Stimulated activated CD8-positive, alpha-beta memory T cell treated with anti-CD3 and anti-CD28 coated beads, Interleukin-7, amount 100 ng/mL, for 24 hours (primary cell): ENCODE data around the gene STRIP1.
"Not testable (repeated sequence)": the region's sequence is repeated elsewhere in the genome, so short reads cannot be mapped to it uniquely, and the experiment has no call there.

Source experiments
- DNase-seq: peaks from one replicate; pipeline ENCODE4 v3.0.0-alpha.2; 2020; ENCODE audit warnings: low read depth

STRIP1 gene

DNA sequence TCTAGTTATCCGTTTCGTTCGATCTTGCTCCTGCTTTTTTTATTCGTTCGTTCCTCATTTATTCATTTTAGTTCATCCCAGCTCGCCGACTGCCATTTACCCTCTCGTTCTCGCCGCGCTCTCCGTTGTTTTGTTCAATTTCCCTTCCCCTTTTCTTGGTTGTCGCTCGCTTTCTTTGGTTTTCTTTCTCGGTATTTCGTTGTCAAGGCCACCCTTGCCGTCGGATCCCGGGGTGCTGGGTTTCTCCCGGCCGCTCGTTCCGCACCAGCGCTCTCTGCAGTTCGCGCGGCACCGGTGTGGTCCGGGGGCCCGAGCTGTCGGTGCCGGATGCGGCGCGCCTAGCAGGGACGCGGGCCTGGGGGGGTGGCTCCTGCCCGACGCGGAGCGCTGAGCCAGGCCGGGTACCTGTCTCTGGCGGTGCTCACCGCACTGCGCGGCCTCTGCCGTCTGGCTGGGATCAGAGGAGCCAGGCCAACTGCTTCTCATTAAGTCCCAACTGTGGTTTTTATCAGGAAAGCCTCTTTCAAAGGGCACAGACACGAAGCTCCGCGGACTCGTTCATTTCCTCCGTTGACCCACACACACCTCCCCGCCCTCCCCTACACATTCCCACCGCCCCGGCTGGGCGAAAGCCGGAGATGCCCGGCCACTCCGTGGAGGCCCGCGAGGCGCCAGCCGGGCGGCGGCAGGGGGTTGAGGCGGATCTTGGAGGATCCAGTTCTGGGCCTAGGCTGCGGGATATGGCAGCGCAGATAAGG, 34.4 kb downstream of the STRIP1 start:
- DNase-seq: no peak

DNA sequence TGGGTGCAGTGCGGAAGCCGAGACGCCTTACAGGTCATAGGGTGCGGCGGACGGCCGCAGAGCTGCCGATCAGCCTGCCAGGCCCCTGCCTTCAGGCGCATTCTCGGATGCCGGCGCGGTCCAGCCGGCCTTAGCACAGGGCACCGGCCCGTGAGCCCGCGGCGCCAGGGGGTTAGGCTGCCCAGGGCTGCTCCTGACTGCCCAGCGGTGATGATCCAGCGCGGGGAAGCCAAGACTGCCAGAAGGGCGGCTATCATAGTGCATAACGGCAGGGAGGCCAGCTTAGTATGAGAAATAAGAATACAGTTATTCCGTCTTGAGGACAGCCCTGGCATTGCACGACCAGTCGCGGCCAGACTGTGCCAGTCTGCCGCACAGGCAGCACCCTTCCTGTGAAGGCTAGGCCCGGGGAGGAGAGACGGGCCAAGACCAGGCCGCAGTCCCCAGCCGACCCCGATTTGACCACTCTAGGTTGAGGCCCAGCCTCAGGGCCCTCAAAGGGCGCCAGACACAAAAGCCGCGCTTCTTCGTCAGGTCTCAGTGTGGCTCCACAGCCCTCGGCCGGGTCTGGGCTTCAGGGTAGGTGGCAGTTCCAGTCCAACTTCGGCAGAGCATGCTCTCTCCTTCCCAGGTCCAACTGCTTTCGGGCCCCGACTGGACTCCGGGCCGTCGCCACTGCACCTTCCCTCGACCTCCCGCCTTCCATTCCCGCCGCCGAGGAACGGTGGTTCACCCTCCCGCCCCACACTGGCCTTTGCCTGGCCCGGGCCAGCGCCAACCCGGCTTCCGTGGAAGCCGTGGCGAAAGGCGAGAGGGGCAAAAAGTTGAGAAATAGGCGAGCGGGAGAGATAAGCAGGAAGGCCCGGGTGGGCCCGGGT, 35.2 kb downstream of the STRIP1 start:
- no peak for DNase-seq

DNA sequence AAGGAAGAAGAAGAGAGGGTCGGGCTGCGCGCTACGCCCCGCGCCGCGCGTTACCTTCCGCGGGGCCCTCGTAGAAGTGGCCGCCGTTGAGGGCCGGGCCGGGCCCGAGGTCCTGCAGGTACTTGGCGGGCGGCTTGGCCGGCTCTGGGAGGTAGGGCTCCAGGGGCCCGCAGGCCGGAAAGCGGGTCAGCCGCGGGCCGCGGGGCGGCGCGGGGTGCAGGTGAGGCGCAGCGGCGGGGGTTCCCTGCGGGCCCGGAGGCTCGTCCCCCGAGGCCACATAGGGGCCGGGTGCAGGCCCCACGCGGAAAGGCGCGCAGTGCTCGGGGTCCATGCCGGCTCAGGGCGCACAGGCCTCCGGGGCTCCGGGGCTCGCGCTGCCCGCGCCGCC, 35.9 kb downstream of the STRIP1 start:
- no peak for DNase-seq

DNA sequence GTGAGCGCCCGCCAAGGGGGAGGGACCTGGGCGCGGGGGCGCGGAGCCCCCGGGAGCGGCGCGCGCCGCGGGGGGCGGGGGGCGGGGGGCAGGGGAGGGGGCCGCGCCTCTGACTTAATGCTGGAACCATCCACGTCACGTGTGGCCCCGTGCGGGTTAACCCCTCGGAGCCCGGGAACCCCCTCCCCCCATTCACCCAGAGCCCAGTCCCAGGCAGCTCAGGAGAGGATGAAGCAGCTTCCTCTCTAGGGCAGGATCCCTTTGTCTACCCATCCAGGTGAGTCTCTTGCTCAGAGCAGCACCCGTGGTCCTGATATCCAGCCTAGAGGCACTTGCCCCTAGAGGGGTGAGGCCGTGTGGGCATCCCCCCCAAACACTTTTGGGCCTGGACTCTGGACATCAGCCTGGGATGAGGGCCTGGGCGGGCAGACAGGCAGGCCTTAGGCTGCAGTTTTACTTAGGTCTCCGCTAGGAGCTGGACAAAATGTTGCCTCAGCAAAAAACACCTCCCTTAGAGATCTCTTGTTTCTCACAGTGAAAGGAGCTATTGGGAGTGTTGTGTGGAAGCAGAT, 36.3 kb downstream of the STRIP1 start, which contains the start of gene ALX3:
ALX3 (minus strand) TSS at position 2 of the 572 bp plus-strand sequence. CDS start 60 bp downstream, outside the sequence.
- no peak for DNase-seq

GRCh38 chr1:110074166-110074565, 39.7 kb downstream of the STRIP1 start:
- no peak for DNase-seq

DNA sequence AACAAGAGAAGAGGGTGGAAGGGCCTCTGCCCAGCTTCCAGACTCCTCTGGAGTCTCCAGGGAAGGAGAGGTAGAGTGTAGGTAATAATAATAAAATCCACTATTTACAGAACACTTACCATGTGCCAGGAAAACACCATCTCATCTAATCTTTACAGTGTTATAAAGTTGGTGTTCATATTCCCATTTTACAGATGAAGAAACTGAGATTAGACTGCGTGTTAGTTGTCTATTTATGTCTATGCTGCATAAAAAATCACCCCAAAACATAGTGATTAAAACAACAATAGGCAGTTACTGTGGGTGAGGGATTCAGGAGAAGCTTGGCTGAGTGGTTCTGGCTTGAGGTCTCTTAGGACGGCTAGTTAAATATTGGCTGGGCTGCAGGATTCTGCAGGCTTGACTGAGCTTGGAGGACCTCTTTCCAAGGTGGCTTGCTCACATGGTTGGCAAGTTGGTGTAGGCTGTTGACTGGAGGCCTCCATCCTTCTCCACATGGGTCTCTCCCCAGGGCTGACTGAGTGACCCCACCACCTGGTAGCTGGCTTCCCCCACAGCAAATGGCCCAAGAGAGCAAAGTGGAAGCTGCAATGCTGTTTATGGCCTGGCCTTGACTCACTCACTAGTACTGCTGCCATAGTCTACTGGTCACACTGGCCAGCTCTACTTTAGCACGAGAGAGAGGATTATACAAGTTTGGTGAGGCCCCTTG, 42.5 kb downstream of the STRIP1 start:
- no peak for DNase-seq

DNA sequence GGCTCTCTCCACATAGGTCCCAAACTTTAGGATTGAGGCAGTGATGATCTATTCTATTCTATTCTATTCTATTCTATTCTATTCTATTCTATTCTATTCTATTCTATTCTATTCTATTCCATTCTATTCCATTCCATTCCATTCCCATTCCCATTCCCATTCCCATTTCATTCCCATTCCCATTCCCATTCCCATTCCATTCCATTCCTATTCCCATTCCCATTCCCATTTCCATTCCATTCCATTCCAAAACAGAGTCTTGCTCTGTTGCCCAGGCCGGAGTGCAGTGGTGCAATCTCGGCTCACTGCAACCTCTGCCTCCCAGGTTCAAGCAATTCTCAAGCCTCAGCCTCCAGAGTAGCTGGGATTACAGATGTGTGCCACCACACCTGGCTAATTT, 45.6 kb downstream of the STRIP1 start:
- DNase-seq: not testable (repeated sequence)

DNA sequence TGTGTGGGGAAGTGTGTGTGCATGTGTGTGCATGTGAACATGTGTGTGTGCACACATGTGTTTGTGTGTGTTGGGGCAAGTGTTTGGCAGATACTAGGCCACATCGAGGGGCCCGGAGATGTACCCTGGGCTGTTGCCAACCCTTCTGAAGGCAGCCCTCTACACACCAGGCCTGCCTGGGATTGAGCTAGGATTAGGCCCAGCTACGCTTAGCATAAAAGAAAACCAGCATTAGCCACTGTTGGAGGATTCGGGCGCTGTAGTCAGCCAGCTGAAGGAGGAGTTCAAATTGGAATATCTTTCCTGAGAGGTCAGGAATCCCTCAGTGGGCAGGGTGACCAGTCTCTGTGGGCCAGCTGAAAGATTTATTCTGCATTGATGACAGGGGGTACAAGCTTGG, 46.6 kb downstream of the STRIP1 start:
- no peak for DNase-seq

- no peak for DNase-seq
Observed at GRCh38 chr1:110082477-110082876, 48.1 kb downstream of the STRIP1 start.

- DNase-seq: no peak
Observed at GRCh38 chr1:110083061-110083865, 48.8 kb downstream of the STRIP1 start.

GRCh38 chr1:110083866-110084226, 49.4 kb downstream of the STRIP1 start:
- DNase-seq: no peak

DNA sequence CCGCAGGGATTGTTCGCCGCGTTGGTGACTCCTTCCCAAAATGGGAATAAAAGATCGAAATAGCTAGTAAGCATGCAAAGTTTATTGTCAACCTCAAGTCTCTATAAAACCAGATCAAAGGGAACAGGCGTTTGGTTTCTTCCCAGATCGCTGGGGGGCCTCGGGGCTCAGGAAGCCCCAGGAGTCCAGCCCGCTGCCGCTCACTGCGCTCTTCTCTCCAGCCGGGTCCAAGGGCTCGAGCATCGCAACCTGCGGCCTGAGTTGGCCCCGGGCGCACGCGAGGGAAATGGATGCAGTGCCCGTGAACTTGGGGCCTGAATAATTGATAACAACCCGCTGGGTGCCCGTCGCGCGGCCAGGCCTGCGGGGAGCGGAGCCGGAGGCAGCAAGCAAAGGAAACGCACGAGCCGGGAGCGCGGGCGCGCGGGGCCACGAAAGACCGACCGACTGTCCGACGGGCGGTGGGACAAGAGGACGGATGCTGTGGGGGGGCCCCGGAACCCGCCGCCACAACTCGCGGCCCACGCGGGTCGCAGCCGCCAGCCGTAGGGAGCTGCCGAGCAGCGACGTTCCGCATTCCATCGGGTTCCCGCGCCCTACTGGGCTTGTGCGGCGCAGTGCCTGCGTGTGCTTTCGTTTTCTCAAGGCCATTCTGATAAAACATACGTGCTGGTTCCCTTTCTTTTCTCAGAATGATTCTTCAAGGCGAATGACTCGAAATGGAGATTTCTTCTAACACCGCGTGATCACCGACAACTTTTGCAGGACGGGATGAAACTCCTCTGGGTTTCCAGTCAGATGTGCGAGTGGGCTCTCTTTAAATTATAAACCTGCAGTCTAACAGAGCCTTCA, 50.0 kb downstream of the STRIP1 start:
- DNase-seq: no peak

GRCh38 chr1:110085671-110086070, 51.2 kb downstream of the STRIP1 start:
- no peak for DNase-seq

- no peak for DNase-seq
Observed at GRCh38 chr1:110086961-110087360, 52.5 kb downstream of the STRIP1 start.

- no peak for DNase-seq
Observed at GRCh38 chr1:110087812-110088738, 53.7 kb downstream of the STRIP1 start.

GRCh38 chr1:110088739-110089316, 54.4 kb downstream of the STRIP1 start:
- DNase-seq: no peak

- DNase-seq: no peak
Observed at GRCh38 chr1:110089561-110090275, 55.3 kb downstream of the STRIP1 start.

DNA sequence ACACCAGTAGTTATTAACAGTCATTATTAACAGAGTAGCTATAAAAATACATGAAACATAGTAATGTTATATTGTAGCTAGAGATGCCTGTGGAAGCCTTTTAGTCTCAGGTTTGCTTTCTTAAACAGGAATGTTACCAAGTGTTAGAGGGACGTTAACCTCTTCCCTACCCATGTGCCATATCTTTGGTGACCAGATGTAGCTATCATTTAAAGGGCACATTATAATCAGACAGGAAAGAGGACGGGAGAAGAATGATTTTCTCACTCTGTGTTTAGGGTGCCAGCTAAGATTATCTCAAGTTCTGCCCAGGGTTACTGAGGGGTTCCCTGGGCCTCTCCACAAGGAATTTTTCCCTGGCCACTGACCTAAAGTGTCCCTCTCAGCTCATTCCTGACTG, 57.0 kb downstream of the STRIP1 start:
- DNase-seq: no peak
